ENCODE results near the gene HMGA1. TPM values are rescaled to one million over a fixed set of nuclear protein-coding genes. Genes with fewer than 3 reads are reported as not detected.
"Not testable (repeated sequence)": the region's sequence is repeated elsewhere in the genome, so short reads cannot be mapped to it uniquely, and the experiment has no call there.

Gene HMGA1
- total RNA-seq, 1 experiment from 2014 or later: 48.4 TPM

- Histone ChIP-seq H3K9me3 (replicated peaks) (no peaks in the 10 kb centered on the region), H3K36me3 (peaks cover 44% of the 10 kb centered on the region), H3K27me3 (replicated peaks) (no peaks in the 10 kb centered on the region), H3K4me3 (no peak overlapping the region), H3K4me1 (replicated peaks) (peaks cover 60% of the 10 kb centered on the region), H3K27ac (no peak overlapping the region)
- no peak for DNase-seq (ENCODE audit: low read depth in 1 of 2, low spot score in 2 of 2)
These were observed 3.9 kb downstream of the HMGA1 start for GRCh38 chr6:34240329-34241248.

- DNase-seq (ENCODE audit: low read depth in 1 of 2, low spot score in 2 of 2): no peak
- H3K27ac ChIP-seq: no peak overlapping the region
These were observed 4.9 kb downstream of the HMGA1 start for GRCh38 chr6:34241351-34242215.

GRCh38 chr6:34242252-34243130 is 5.8 kb downstream of the HMGA1 start:
- H3K9me3 ChIP-seq (replicated peaks): no peaks in the 10 kb centered on the region
- peak overlapping the region; percentile 90 for H3K27ac ChIP-seq
- H3K4me3 ChIP-seq: no peak overlapping the region
- no peaks in the 10 kb centered on the region for H3K27me3 ChIP-seq (replicated peaks)
- H3K4me1 ChIP-seq (replicated peaks): peaks cover 65% of the 10 kb centered on the region
- peaks cover 55% of the 10 kb centered on the region for H3K36me3 ChIP-seq
- DNase-seq (ENCODE audit: low read depth in 1 of 2, low spot score in 2 of 2): no peak

More at GRCh38 chr6:34241351-34242215, 4.9 kb downstream of the HMGA1 start:
- Histone ChIP-seq H3K36me3 (peaks cover 50% of the 10 kb centered on the region), H3K27me3 (replicated peaks) (no peaks in the 10 kb centered on the region), H3K4me1 (replicated peaks) (peaks cover 57% of the 10 kb centered on the region), H3K9me3 (replicated peaks) (no peaks in the 10 kb centered on the region), H3K4me3 (no peak overlapping the region)

- DNase-seq (ENCODE audit: low read depth in 1 of 2, low spot score in 2 of 2): peak; percentile 80 to 83
These were observed 6.6 kb downstream of the HMGA1 start for GRCh38 chr6:34243131-34243771.

GRCh38 chr6:34243901-34244884 is 7.5 kb downstream of the HMGA1 start:
- no peak overlapping the region for H3K4me3 ChIP-seq
- peak overlapping the region; percentile 90 for H3K27ac ChIP-seq
- peak; percentile 97 for DNase-seq (ENCODE audit: low read depth in 1 of 2, low spot score in 2 of 2)
- H3K4me1 ChIP-seq (replicated peaks): peaks cover 62% of the 10 kb centered on the region
- H3K27me3 ChIP-seq (replicated peaks): no peaks in the 10 kb centered on the region
- H3K36me3 ChIP-seq: peaks cover 55% of the 10 kb centered on the region
- H3K9me3 ChIP-seq (replicated peaks): no peaks in the 10 kb centered on the region

More at GRCh38 chr6:34243131-34243771, 6.6 kb downstream of the HMGA1 start:
- peak overlapping the region; percentile 90 for H3K27ac ChIP-seq
- H3K9me3 ChIP-seq (replicated peaks): no peaks in the 10 kb centered on the region
- H3K27me3 ChIP-seq (replicated peaks): no peaks in the 10 kb centered on the region
- peaks cover 55% of the 10 kb centered on the region for H3K36me3 ChIP-seq
- H3K4me1 ChIP-seq (replicated peaks): peaks cover 65% of the 10 kb centered on the region
- no peak overlapping the region for H3K4me3 ChIP-seq

GRCh38 chr6:34245032-34245760 is 8.5 kb downstream of the HMGA1 start:
- not testable (repeated sequence) for H3K27ac ChIP-seq; DNase-seq (ENCODE audit: low read depth in 1 of 2, low spot score in 2 of 2); H3K4me3 ChIP-seq; H3K27me3 ChIP-seq (replicated peaks); H3K9me3 ChIP-seq (replicated peaks)
- peaks cover 69% of the 10 kb centered on the region for H3K4me1 ChIP-seq (replicated peaks)
- peaks cover 55% of the 10 kb centered on the region for H3K36me3 ChIP-seq

- Histone ChIP-seq H3K4me1 (replicated peaks) (peaks cover 69% of the 10 kb centered on the region), H3K36me3 (peaks cover 50% of the 10 kb centered on the region)
- not testable (repeated sequence) for H3K9me3 ChIP-seq (replicated peaks); DNase-seq (ENCODE audit: low read depth in 1 of 2, low spot score in 2 of 2); H3K27ac ChIP-seq; H3K4me3 ChIP-seq; H3K27me3 ChIP-seq (replicated peaks)
These were observed 9.1 kb downstream of the HMGA1 start for GRCh38 chr6:34245761-34246140.

- no peaks in the 10 kb centered on the region for H3K9me3 ChIP-seq (replicated peaks)
These were observed 9.5 kb downstream of the HMGA1 start for GRCh38 chr6:34246249-34246562.

GRCh38 chr6:34246563-34247391 is 10.1 kb downstream of the HMGA1 start:
- Histone ChIP-seq H3K4me3 (no peak overlapping the region), H3K27me3 (replicated peaks) (no peaks in the 10 kb centered on the region), H3K36me3 (peaks cover 39% of the 10 kb centered on the region), H3K4me1 (replicated peaks) (peaks cover 68% of the 10 kb centered on the region), H3K27ac (peak overlapping the region; percentile 31), H3K9me3 (replicated peaks) (no peaks in the 10 kb centered on the region)
- DNase-seq (ENCODE audit: low read depth in 1 of 2, low spot score in 2 of 2): peak; percentile 61 to 78

More at GRCh38 chr6:34246249-34246562, 9.5 kb downstream of the HMGA1 start:
- Histone ChIP-seq H3K4me3 (no peak overlapping the region), H3K4me1 (replicated peaks) (peaks cover 69% of the 10 kb centered on the region), H3K27me3 (replicated peaks) (no peaks in the 10 kb centered on the region), H3K27ac (peak overlapping the region; percentile 31; the same call in 1 of the 2 replicates), H3K36me3 (peaks cover 45% of the 10 kb centered on the region)
- no peak for DNase-seq (ENCODE audit: low read depth in 1 of 2, low spot score in 2 of 2)

GRCh38 chr6:34247481-34248197 is 11.0 kb downstream of the HMGA1 start:
- no peak overlapping the region for H3K27ac ChIP-seq
- H3K4me3 ChIP-seq: peak overlapping the region; percentile 65

More at GRCh38 chr6:34247481-34248197, 11.0 kb downstream of the HMGA1 start:
- DNase-seq (ENCODE audit: low read depth in 1 of 2, low spot score in 2 of 2): no peak
- H3K36me3 ChIP-seq: peaks cover 31% of the 10 kb centered on the region
- H3K27me3 ChIP-seq (replicated peaks): no peaks in the 10 kb centered on the region
- H3K9me3 ChIP-seq (replicated peaks): no peaks in the 10 kb centered on the region
- peaks cover 60% of the 10 kb centered on the region for H3K4me1 ChIP-seq (replicated peaks)
